ENCODE results near the gene PRDM1. TPM values are rescaled to one million over a fixed set of nuclear protein-coding genes. Genes with fewer than 3 reads are reported as not detected.

Gene PRDM1
- total RNA-seq, 4 donors from 2014 or later: 5.3 to 13.4 (median 10.6) TPM

DNA sequence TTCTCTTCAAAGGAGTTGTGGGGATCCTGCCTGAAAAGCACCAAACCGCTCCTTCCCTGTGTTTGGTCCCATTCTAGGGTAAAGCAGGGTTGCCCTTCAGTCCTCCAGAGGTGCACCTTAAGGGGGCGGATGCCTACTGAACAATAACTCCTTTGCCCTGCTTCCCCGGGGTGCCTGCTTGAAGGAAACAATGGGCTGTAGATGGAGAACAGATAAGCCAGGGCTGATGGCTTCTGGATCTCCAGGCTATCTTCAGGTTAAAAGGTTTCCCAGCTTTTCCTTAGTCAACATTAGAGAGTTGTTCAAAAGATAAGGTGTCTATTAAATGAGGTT is 5.4 kb upstream of the PRDM1 start:
- TF ChIP-seq, protein P1, sequence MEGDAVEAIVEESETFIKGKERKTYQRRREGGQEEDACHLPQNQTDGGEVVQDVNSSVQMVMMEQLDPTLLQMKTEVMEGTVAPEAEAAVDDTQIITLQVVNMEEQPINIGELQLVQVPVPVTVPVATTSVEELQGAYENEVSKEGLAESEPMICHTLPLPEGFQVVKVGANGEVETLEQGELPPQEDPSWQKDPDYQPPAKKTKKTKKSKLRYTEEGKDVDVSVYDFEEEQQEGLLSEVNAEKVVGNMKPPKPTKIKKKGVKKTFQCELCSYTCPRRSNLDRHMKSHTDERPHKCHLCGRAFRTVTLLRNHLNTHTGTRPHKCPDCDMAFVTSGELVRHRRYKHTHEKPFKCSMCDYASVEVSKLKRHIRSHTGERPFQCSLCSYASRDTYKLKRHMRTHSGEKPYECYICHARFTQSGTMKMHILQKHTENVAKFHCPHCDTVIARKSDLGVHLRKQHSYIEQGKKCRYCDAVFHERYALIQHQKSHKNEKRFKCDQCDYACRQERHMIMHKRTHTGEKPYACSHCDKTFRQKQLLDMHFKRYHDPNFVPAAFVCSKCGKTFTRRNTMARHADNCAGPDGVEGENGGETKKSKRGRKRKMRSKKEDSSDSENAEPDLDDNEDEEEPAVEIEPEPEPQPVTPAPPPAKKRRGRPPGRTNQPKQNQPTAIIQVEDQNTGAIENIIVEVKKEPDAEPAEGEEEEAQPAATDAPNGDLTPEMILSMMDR (IDR thresholded peaks at IDR 0.05; ENCODE audit: low read depth): no peak

DNA sequence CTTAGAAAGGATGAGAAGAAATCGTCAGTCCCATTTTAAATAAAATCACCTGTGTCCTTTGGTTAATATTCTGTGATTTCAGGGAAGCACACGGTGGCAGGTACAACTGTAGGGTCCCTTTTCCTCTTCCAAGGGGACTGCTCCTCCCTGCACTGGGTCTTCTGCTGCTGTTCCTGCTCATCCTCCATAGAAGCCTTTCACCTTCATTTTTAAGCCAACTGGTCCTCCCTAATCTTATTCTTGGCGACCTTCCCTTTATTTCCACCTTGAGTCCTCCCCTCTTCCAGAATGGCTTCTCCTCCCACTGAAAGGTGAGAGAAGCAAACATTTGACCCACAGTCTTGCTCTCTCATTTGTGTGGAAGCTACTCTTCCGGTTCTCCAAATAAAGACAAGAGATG is 4.4 kb upstream of the PRDM1 start:
- TF ChIP-seq, protein P1 (IDR thresholded peaks at IDR 0.05; ENCODE audit: low read depth): no peak

- TF ChIP-seq, protein P1 (IDR thresholded peaks at IDR 0.05; ENCODE audit: low read depth): no peak
These were observed 3.3 kb upstream of the PRDM1 start for GRCh38 chr6:106082735-106083398.

DNA sequence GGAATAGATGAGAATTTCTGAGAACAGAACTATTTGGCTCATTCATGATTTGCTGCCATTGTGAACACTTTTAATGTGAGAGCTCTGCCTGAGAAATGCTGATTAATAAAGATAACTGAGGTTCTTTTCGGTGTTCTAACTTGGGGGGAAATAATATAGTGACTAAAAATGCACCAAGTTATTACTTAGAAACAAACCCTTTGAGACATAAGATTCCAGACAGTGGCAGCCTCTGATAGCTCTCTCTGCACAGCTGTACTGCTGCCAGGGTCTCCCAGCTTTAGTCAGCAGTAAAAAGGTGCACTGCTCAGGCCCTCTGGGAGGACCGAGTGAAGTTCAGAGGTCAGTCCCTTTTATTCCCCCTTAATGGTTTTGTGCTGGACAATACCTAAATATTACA is 2.5 kb upstream of the PRDM1 start:
- TF ChIP-seq, protein P1 (IDR thresholded peaks at IDR 0.05; ENCODE audit: low read depth): no peak

- TF ChIP-seq, protein P1 (IDR thresholded peaks at IDR 0.05; ENCODE audit: low read depth): no peak
These were observed 1.8 kb upstream of the PRDM1 start for GRCh38 chr6:106084106-106084988.

- TF ChIP-seq, protein P1 (IDR thresholded peaks at IDR 0.05; ENCODE audit: low read depth): no peak
These were observed 996 bp upstream of the PRDM1 start for GRCh38 chr6:106084989-106085691.

GRCh38 chr6:106085692-106085983 is 498 bp upstream of the PRDM1 start:
- TF ChIP-seq, protein P1 (IDR thresholded peaks at IDR 0.05; ENCODE audit: low read depth): no peak

Data from subcutaneous adipose tissue (tissue), 4 donors.